DND-41 (cell line): ENCODE measurements around the gene ROS1.
"Not testable (repeated sequence)": the region's sequence is repeated elsewhere in the genome, so short reads cannot be mapped to it uniquely, and the experiment has no call there.

Experiments
- ATAC-seq: fragments of 200-7000 bp; cut with Tn5 transposase; 3 replicates; pipeline ENCODE4 v1.9.1; 2021; ENCODE audit warnings: low read depth; ENCODE audit not compliant: insufficient read depth
- DNase-seq: peaks from one replicate; pipeline ENCODE4 v3.0.0-alpha.2; 2020
- H2AFZ ChIP-seq: 2 replicates; pipeline ENCODE4 v1.6.0; 2012; ENCODE audit warnings: low read depth, low read length
- H3K27ac ChIP-seq: 2 replicates; pipeline ENCODE4 v1.5.1; 2012; ENCODE audit warnings: low read length, inconsistent platforms
- H3K27me3 ChIP-seq: fragments of 200-600 bp; sonication (generic); 2 replicates; pipeline ENCODE4 v1.6.0; 2012; ENCODE audit warnings: low read length, mild to moderate bottlenecking, inconsistent platforms; ENCODE audit not compliant: insufficient read depth, poor library complexity
- H3K36me3 ChIP-seq: 2 replicates; pipeline ENCODE4 v1.5.1; 2012; ENCODE audit warnings: low read length, inconsistent platforms; ENCODE audit not compliant: insufficient read depth
- H3K4me1 ChIP-seq: 2 replicates; pipeline ENCODE4 v1.5.1; 2012; ENCODE audit warnings: mild to moderate bottlenecking, low read length; ENCODE audit not compliant: insufficient read depth
- H3K4me2 ChIP-seq: 2 replicates; pipeline ENCODE4 v1.6.0; 2012; ENCODE audit warnings: mild to moderate bottlenecking, moderate library complexity, low read length, inconsistent platforms; ENCODE audit not compliant: insufficient read depth
- H3K4me3 ChIP-seq, 2 experiments: fragments of 200-600 bp in 1 of 2; shearing (Covaris generic) in 1 of 2; 2 replicates each; pipeline ENCODE4 v1.5.1; 2012 to 2016; ENCODE audit warnings: inconsistent platforms in 2 of 2, low read length in 2 of 2, mild to moderate bottlenecking in 2 of 2, low read depth in 1 of 2, moderate library complexity in 1 of 2
- H3K79me2 ChIP-seq: 2 replicates; pipeline ENCODE4 v1.6.0; 2012; ENCODE audit warnings: low read length, inconsistent platforms; ENCODE audit not compliant: insufficient read depth
- H3K9ac ChIP-seq: 2 replicates; pipeline ENCODE4 v1.6.0; 2012; ENCODE audit warnings: low read depth, mild to moderate bottlenecking, inconsistent platforms, low read length, moderate library complexity
- H3K9me3 ChIP-seq: 2 replicates; pipeline ENCODE4 v1.5.1; 2012; ENCODE audit warnings: low read length, moderate library complexity, mild to moderate bottlenecking, inconsistent platforms; ENCODE audit not compliant: insufficient read depth, severe bottlenecking
- H4K20me1 ChIP-seq: 2 replicates; pipeline ENCODE4 v1.6.0; 2012; ENCODE audit warnings: low read length; ENCODE audit not compliant: insufficient read depth
- CTCF ChIP-seq: IDR thresholded peaks from 2 replicates; pipeline ENCODE4 v1.5.1; 2012; ENCODE audit warnings: borderline replicate concordance, low read length, moderate library complexity, mild to moderate bottlenecking; ENCODE audit not compliant: poor library complexity, severe bottlenecking; ENCODE audit errors: extremely low read depth
- EZH2 ChIP-seq: IDR thresholded peaks from 3 replicates; pipeline ENCODE4 v1.6.1; 2012; ENCODE audit warnings: borderline replicate concordance, low read depth, mild to moderate bottlenecking, moderate library complexity, low read length, inconsistent platforms; ENCODE audit not compliant: severe bottlenecking

The ROS1 gene

GRCh38 chr6:117446861-117447260 is 21.1 kb upstream of the ROS1 start:
- Histone ChIP-seq H3K9ac (no peak overlapping the region), H2AFZ (no peak overlapping the region), H3K4me1 (no peaks in the 10 kb centered on the region), H3K27me3 (peaks cover 12% of the 10 kb centered on the region), H3K4me2 (no peak overlapping the region), H3K4me3 (no peak overlapping the region), H4K20me1 (no peaks in the 10 kb centered on the region), H3K9me3 (no peaks in the 10 kb centered on the region), H3K36me3 (no peaks in the 10 kb centered on the region), H3K27ac (no peak overlapping the region), H3K79me2 (no peaks in the 10 kb centered on the region)
- TF ChIP-seq CTCF (no peak), EZH2 (no peak)
- DNase-seq (no peak), ATAC-seq (no peak)

GRCh38 chr6:117444600-117444999 is 18.9 kb upstream of the ROS1 start:
- Histone ChIP-seq H3K4me3 (no peak overlapping the region), H3K79me2 (no peaks in the 10 kb centered on the region), H4K20me1 (no peaks in the 10 kb centered on the region), H3K27ac (no peak overlapping the region), H3K9me3 (no peaks in the 10 kb centered on the region), H3K9ac (no peak overlapping the region), H2AFZ (no peak overlapping the region), H3K4me2 (no peak overlapping the region), H3K4me1 (no peaks in the 10 kb centered on the region), H3K36me3 (no peaks in the 10 kb centered on the region), H3K27me3 (peaks cover 13% of the 10 kb centered on the region)
- TF ChIP-seq EZH2 (no peak), CTCF (no peak)
- DNase-seq (no peak), ATAC-seq (no peak)

- H3K4me2 ChIP-seq, H2AFZ ChIP-seq, ATAC-seq, H3K4me3 ChIP-seq, H3K4me1 ChIP-seq, H3K9me3 ChIP-seq, H3K79me2 ChIP-seq, H3K27ac ChIP-seq, H3K9ac ChIP-seq, H4K20me1 ChIP-seq, DNase-seq, H3K36me3 ChIP-seq: not testable (repeated sequence)
- peaks cover 12% of the 10 kb centered on the region for H3K27me3 ChIP-seq
Observed at GRCh38 chr6:117442313-117442712, 16.6 kb upstream of the ROS1 start.

GRCh38 chr6:117441824-117442264 is 16.1 kb upstream of the ROS1 start:
- Histone ChIP-seq H3K9me3 (no peaks in the 10 kb centered on the region), H3K36me3 (no peaks in the 10 kb centered on the region), H3K9ac (no peak overlapping the region), H3K4me2 (no peak overlapping the region), H3K79me2 (no peaks in the 10 kb centered on the region), H3K27me3 (peaks cover 9% of the 10 kb centered on the region), H3K4me3 (no peak overlapping the region), H2AFZ (no peak overlapping the region), H3K4me1 (no peaks in the 10 kb centered on the region), H4K20me1 (no peaks in the 10 kb centered on the region), H3K27ac (no peak overlapping the region)
- no peak for DNase-seq
- no peak for TF ChIP-seq EZH2
- no peak for TF ChIP-seq CTCF
- ATAC-seq, result no peak
